Activated CD8-positive, alpha-beta memory T cell treated with anti-CD3 and anti-CD28 coated beads for 4 hours (primary cell): ENCODE data around the gene UCHL5.

Source experiments
- DNase-seq, 2 donors: peaks; one replicate each; pipeline ENCODE4 v3.0.0-alpha.2; 2020; ENCODE audit warnings: low read depth in 2 of 2

UCHL5 gene

GRCh38 chr1:192967211-192967877 lies 91.8 kb downstream of the UCHL5 start:
- no peak for DNase-seq

GRCh38 chr1:192966073-192966472 lies 93.1 kb downstream of the UCHL5 start:
- no peak for DNase-seq

GRCh38 chr1:192962901-192963300 lies 96.3 kb downstream of the UCHL5 start:
- no peak for DNase-seq
